ENCODE measurements around the gene CHN2.

CHN2 gene

GRCh38 chr7:29328045-29328444, 133.5 kb downstream of the CHN2 start:
- no peak overlapping the region for H3K9ac ChIP-seq (ENCODE audit: low read length)

GRCh38 chr7:29328811-29329210, 134.2 kb downstream of the CHN2 start:
- Histone ChIP-seq H3K9me3 (ENCODE audit: control insufficient read depth, insufficient read depth, low read depth, low read length) (no peaks in the 10 kb centered on the region), H3K27ac (ENCODE audit: low read depth, low read length) (no peak overlapping the region), H3K36me3 (ENCODE audit: control insufficient read depth, insufficient read depth, low read length) (no peaks in the 10 kb centered on the region), H3K27me3 (ENCODE audit: control insufficient read depth, insufficient read depth, low read length) (no peaks in the 10 kb centered on the region), H3K4me1 (ENCODE audit: control insufficient read depth, insufficient read depth, low read length) (peaks cover 2% of the 10 kb centered on the region; the same call in 1 of the 2 replicates), H3K4me3 (ENCODE audit: low read depth, low read length) (no peak overlapping the region), H3K9ac (ENCODE audit: low read length) (no peak overlapping the region)

More at GRCh38 chr7:29328045-29328444, 133.5 kb downstream of the CHN2 start:
- Histone ChIP-seq H3K9me3 (ENCODE audit: control insufficient read depth, insufficient read depth, low read depth, low read length) (no peaks in the 10 kb centered on the region), H3K27ac (ENCODE audit: low read depth, low read length) (no peak overlapping the region), H3K4me1 (ENCODE audit: control insufficient read depth, insufficient read depth, low read length) (peaks cover 2% of the 10 kb centered on the region; the same call in 1 of the 2 replicates), H3K36me3 (ENCODE audit: control insufficient read depth, insufficient read depth, low read length) (no peaks in the 10 kb centered on the region), H3K27me3 (ENCODE audit: control insufficient read depth, insufficient read depth, low read length) (no peaks in the 10 kb centered on the region), H3K4me3 (ENCODE audit: low read depth, low read length) (no peak overlapping the region)

- H3K4me3 ChIP-seq (ENCODE audit: low read depth, low read length): no peak overlapping the region
- no peak overlapping the region for H3K9ac ChIP-seq (ENCODE audit: low read length)
- H3K27me3 ChIP-seq (ENCODE audit: control insufficient read depth, insufficient read depth, low read length): no peaks in the 10 kb centered on the region
- H3K9me3 ChIP-seq (ENCODE audit: control insufficient read depth, insufficient read depth, low read depth, low read length): no peaks in the 10 kb centered on the region
- no peaks in the 10 kb centered on the region for H3K36me3 ChIP-seq (ENCODE audit: control insufficient read depth, insufficient read depth, low read length)
- peaks cover 2% of the 10 kb centered on the region; the same call in 1 of the 2 replicates for H3K4me1 ChIP-seq (ENCODE audit: control insufficient read depth, insufficient read depth, low read length)
- no peak overlapping the region for H3K27ac ChIP-seq (ENCODE audit: low read depth, low read length)
Observed at GRCh38 chr7:29329686-29330085, 135.1 kb downstream of the CHN2 start.

- H3K4me1 ChIP-seq (ENCODE audit: control insufficient read depth, insufficient read depth, low read length): peaks cover under 1% of the 10 kb centered on the region; the same call in 1 of the 2 replicates
- no peak overlapping the region for H3K27ac ChIP-seq (ENCODE audit: low read depth, low read length)
- H3K4me3 ChIP-seq (ENCODE audit: low read depth, low read length): no peak overlapping the region
- H3K36me3 ChIP-seq (ENCODE audit: control insufficient read depth, insufficient read depth, low read length): no peaks in the 10 kb centered on the region
- H3K9ac ChIP-seq (ENCODE audit: low read length): no peak overlapping the region
- no peaks in the 10 kb centered on the region for H3K27me3 ChIP-seq (ENCODE audit: control insufficient read depth, insufficient read depth, low read length)
- no peaks in the 10 kb centered on the region for H3K9me3 ChIP-seq (ENCODE audit: control insufficient read depth, insufficient read depth, low read depth, low read length)
Observed at GRCh38 chr7:29330136-29330535, 135.6 kb downstream of the CHN2 start.

- Histone ChIP-seq H3K27me3 (ENCODE audit: control insufficient read depth, insufficient read depth, low read length) (no peaks in the 10 kb centered on the region), H3K9ac (ENCODE audit: low read length) (no peak overlapping the region), H3K4me3 (ENCODE audit: low read depth, low read length) (no peak overlapping the region), H3K27ac (ENCODE audit: low read depth, low read length) (no peak overlapping the region), H3K36me3 (ENCODE audit: control insufficient read depth, insufficient read depth, low read length) (no peaks in the 10 kb centered on the region), H3K9me3 (ENCODE audit: control insufficient read depth, insufficient read depth, low read depth, low read length) (no peaks in the 10 kb centered on the region), H3K4me1 (ENCODE audit: control insufficient read depth, insufficient read depth, low read length) (no peaks in the 10 kb centered on the region)
Observed at GRCh38 chr7:29331163-29331562, 136.6 kb downstream of the CHN2 start.

- H3K27me3 ChIP-seq (ENCODE audit: control insufficient read depth, insufficient read depth, low read length): no peaks in the 10 kb centered on the region
- no peaks in the 10 kb centered on the region for H3K4me1 ChIP-seq (ENCODE audit: control insufficient read depth, insufficient read depth, low read length)
- H3K27ac ChIP-seq (ENCODE audit: low read depth, low read length): no peak overlapping the region
- no peak overlapping the region for H3K9ac ChIP-seq (ENCODE audit: low read length)
- H3K4me3 ChIP-seq (ENCODE audit: low read depth, low read length): no peak overlapping the region
- H3K36me3 ChIP-seq (ENCODE audit: control insufficient read depth, insufficient read depth, low read length): no peaks in the 10 kb centered on the region
- H3K9me3 ChIP-seq (ENCODE audit: control insufficient read depth, insufficient read depth, low read depth, low read length): no peaks in the 10 kb centered on the region
Observed at GRCh38 chr7:29332042-29332811, 137.7 kb downstream of the CHN2 start.

GRCh38 chr7:29332875-29333855, 138.6 kb downstream of the CHN2 start:
- Histone ChIP-seq H3K9ac (ENCODE audit: low read length) (no peak overlapping the region), H3K9me3 (ENCODE audit: control insufficient read depth, insufficient read depth, low read depth, low read length) (no peaks in the 10 kb centered on the region), H3K27ac (ENCODE audit: low read depth, low read length) (no peak overlapping the region), H3K4me3 (ENCODE audit: low read depth, low read length) (no peak overlapping the region), H3K4me1 (ENCODE audit: control insufficient read depth, insufficient read depth, low read length) (no peaks in the 10 kb centered on the region), H3K27me3 (ENCODE audit: control insufficient read depth, insufficient read depth, low read length) (no peaks in the 10 kb centered on the region), H3K36me3 (ENCODE audit: control insufficient read depth, insufficient read depth, low read length) (no peaks in the 10 kb centered on the region)

- Histone ChIP-seq H3K4me3 (ENCODE audit: low read depth, low read length) (no peak overlapping the region), H3K27me3 (ENCODE audit: control insufficient read depth, insufficient read depth, low read length) (no peaks in the 10 kb centered on the region), H3K36me3 (ENCODE audit: control insufficient read depth, insufficient read depth, low read length) (no peaks in the 10 kb centered on the region), H3K4me1 (ENCODE audit: control insufficient read depth, insufficient read depth, low read length) (no peaks in the 10 kb centered on the region), H3K9ac (ENCODE audit: low read length) (no peak overlapping the region), H3K9me3 (ENCODE audit: control insufficient read depth, insufficient read depth, low read depth, low read length) (no peaks in the 10 kb centered on the region), H3K27ac (ENCODE audit: low read depth, low read length) (no peak overlapping the region)
Observed at GRCh38 chr7:29335188-29336083, 140.9 kb downstream of the CHN2 start.

GRCh38 chr7:29337546-29338116, 143.1 kb downstream of the CHN2 start:
- no peaks in the 10 kb centered on the region for H3K9me3 ChIP-seq (ENCODE audit: control insufficient read depth, insufficient read depth, low read depth, low read length)
- no peak overlapping the region for H3K9ac ChIP-seq (ENCODE audit: low read length)
- H3K36me3 ChIP-seq (ENCODE audit: control insufficient read depth, insufficient read depth, low read length): no peaks in the 10 kb centered on the region
- H3K4me3 ChIP-seq (ENCODE audit: low read depth, low read length): no peak overlapping the region
- H3K27me3 ChIP-seq (ENCODE audit: control insufficient read depth, insufficient read depth, low read length): no peaks in the 10 kb centered on the region
- H3K4me1 ChIP-seq (ENCODE audit: control insufficient read depth, insufficient read depth, low read length): 0 out of 2 replicates have a peak, but pooled peaks cover under 1% of the 10 kb centered on the region
- H3K27ac ChIP-seq (ENCODE audit: low read depth, low read length): no peak overlapping the region

GRCh38 chr7:29340696-29341095, 146.1 kb downstream of the CHN2 start:
- Histone ChIP-seq H3K9me3 (ENCODE audit: control insufficient read depth, insufficient read depth, low read depth, low read length) (no peaks in the 10 kb centered on the region), H3K9ac (ENCODE audit: low read length) (no peak overlapping the region), H3K27ac (ENCODE audit: low read depth, low read length) (no peak overlapping the region), H3K4me3 (ENCODE audit: low read depth, low read length) (no peak overlapping the region), H3K36me3 (ENCODE audit: control insufficient read depth, insufficient read depth, low read length) (no peaks in the 10 kb centered on the region), H3K4me1 (ENCODE audit: control insufficient read depth, insufficient read depth, low read length) (0 out of 2 replicates have a peak, but pooled peaks cover 7% of the 10 kb centered on the region), H3K27me3 (ENCODE audit: control insufficient read depth, insufficient read depth, low read length) (no peaks in the 10 kb centered on the region)
